IgD-negative memory B cell (primary cell): Measurements from ENCODE around the gene KIF11. TPM values are rescaled to one million over a fixed set of nuclear protein-coding genes. Genes with fewer than 3 reads are reported as not detected.

Experiments used
- H3K27ac Mint-ChIP-seq, 3 donors: one replicate each; pipeline ENCODE4 v1.8.0; 2020 to 2022; ENCODE audit warnings: mild to moderate bottlenecking in 3 of 3, mixed read lengths in 3 of 3, moderate library complexity in 1 of 3
- H3K27me3 Mint-ChIP-seq: one replicate; pipeline ENCODE4 v1.8.0; 2021; ENCODE audit warnings: mixed read lengths
- H3K36me3 Mint-ChIP-seq: one replicate; pipeline ENCODE4 v1.8.0; 2020; ENCODE audit warnings: mild to moderate bottlenecking, mixed read lengths
- H3K4me1 Mint-ChIP-seq, 3 donors: one replicate each; pipeline ENCODE4 v1.8.0; 2020 to 2022; ENCODE audit warnings: mixed read lengths in 3 of 3, mild to moderate bottlenecking in 1 of 3
- H3K4me3 Mint-ChIP-seq, 4 donors: one replicate each; pipeline ENCODE4 v1.8.0; 2020 to 2022; ENCODE audit warnings: mild to moderate bottlenecking in 4 of 4, mixed read lengths in 4 of 4, moderate library complexity in 3 of 4
- H3K9me3 Mint-ChIP-seq, 3 donors: one replicate each; pipeline ENCODE4 v1.8.0; 2020 to 2021; ENCODE audit warnings: mixed read lengths in 3 of 3, mild to moderate bottlenecking in 1 of 3
- polyA plus RNA-seq: library from polyadenylated mRNA; unstranded; fragments of 300-500 nt; fragmentation: Illumina TruSeq; gene quantifications from one replicate; pipeline ENCODE4 v1.2.3, GENCODE V29; 2021

Gene KIF11
- polyA plus RNA-seq, 1 donor from 2014 or later = 0.68 TPM

- H3K4me1 Mint-ChIP-seq = peaks cover 12 to 24% (median 16%) of the 10 kb centered on the region in 3 donors
- no peaks in the 10 kb centered on the region for H3K27me3 Mint-ChIP-seq
- H3K27ac Mint-ChIP-seq = no peak overlapping the region
- H3K36me3 Mint-ChIP-seq = peaks cover 2% of the 10 kb centered on the region
- H3K4me3 Mint-ChIP-seq = no peak overlapping the region
- peaks cover 0 to 15% (median 6%) of the 10 kb centered on the region in 3 donors for H3K9me3 Mint-ChIP-seq
Measured at GRCh38 chr10:92681306-92681834, 88.4 kb downstream of the KIF11 start.

DNA sequence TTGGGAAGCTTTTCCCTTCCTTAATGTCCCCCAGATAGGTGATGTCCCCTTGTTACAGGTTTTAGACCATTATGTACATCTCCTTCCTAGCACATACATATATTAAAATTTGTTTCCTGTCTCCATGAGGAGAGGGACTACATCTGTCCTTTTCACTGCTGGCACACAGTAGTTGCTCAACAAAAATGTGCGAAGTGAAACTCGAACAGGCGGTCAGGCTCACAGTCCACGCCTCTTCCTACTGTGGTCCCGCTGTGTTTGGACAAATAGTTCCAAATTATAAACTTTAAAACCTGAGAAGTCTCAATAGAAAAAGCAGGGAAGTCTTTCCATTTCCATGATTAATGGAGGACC, 95.6 kb downstream of the KIF11 start:
- Mint-ChIP-seq H3K4me1 (peaks cover 21 to 23% (median 23%) of the 10 kb centered on the region in 3 donors), H3K4me3 (peak overlapping the region; percentile 88 to 98 (median 97)), H3K27me3 (peaks cover 6% of the 10 kb centered on the region), H3K36me3 (peaks cover 12% of the 10 kb centered on the region), H3K9me3 (peaks cover 0 to 15% (median 6%) of the 10 kb centered on the region in 3 donors), H3K27ac (peak overlapping the region; percentile 93 to 95 (median 94))

- peak overlapping the region; percentile 88 to 98 (median 97) for H3K4me3 Mint-ChIP-seq
- peaks cover 24 to 25% (median 24%) of the 10 kb centered on the region in 3 donors for H3K4me1 Mint-ChIP-seq
- peaks cover 12% of the 10 kb centered on the region for H3K36me3 Mint-ChIP-seq
- H3K27me3 Mint-ChIP-seq = peaks cover 6% of the 10 kb centered on the region
- peaks cover 0 to 15% (median 6%) of the 10 kb centered on the region in 3 donors for H3K9me3 Mint-ChIP-seq
- H3K27ac Mint-ChIP-seq = peak overlapping the region; percentile 93 to 95 (median 94)
Measured at GRCh38 chr10:92688927-92689662, 96.2 kb downstream of the KIF11 start.

GRCh38 chr10:92689663-92690210, 96.8 kb downstream of the KIF11 start, which contains the start of gene HHEX:
Gene HHEX (plus strand): TSS chr10:92689955. CDS start chr10:92689987, 32 bp downstream.
- Mint-ChIP-seq H3K4me3 (peak within 1 kb of the TSS; percentile 98 to 99 (median 98)), H3K9me3 (peaks cover 0 to 13% (median 6%) of the 10 kb centered on the region in 3 donors), H3K27me3 (peaks cover 6% of the 10 kb centered on the region), H3K4me1 (peaks cover 29 to 31% (median 30%) of the 10 kb centered on the region in 3 donors), H3K27ac (peak within 1 kb of the TSS; percentile 97 to 100 (median 98)), H3K36me3 (peaks cover 9% of the 10 kb centered on the region)

DNA sequence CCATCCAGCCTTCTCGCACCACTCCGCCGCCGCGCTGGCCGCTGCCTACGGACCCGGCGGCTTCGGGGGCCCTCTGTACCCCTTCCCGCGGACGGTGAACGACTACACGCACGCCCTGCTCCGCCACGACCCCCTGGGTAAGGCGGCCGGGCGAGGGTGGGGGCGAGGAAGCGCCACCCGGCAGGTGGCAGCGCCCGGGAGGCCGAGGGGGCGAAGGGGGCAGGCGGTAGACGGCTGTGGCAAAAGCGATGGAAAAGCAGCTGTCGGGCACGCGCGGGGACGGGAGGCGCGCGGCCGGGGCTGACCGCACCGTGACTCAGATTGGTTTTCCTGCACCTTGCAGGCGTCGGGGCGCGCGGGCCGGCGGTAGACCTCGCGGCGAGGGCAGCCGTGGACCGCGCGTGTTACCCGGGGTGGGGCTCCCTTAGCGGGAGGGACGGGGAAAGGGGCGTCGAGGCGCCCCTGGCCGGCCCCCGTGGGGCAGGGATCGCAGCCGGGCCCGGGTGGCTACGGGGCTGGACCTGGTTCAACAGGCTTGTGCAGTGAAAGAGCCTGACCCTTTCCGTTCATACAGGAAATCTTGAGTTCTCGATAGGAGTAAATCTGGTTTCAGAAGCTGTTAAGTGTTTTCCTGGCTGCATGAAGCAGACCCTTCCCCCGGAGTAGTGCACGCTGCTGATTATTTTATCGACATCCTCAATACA, 97.4 kb downstream of the KIF11 start:
- H3K27me3 Mint-ChIP-seq = peaks cover 6% of the 10 kb centered on the region

DNA sequence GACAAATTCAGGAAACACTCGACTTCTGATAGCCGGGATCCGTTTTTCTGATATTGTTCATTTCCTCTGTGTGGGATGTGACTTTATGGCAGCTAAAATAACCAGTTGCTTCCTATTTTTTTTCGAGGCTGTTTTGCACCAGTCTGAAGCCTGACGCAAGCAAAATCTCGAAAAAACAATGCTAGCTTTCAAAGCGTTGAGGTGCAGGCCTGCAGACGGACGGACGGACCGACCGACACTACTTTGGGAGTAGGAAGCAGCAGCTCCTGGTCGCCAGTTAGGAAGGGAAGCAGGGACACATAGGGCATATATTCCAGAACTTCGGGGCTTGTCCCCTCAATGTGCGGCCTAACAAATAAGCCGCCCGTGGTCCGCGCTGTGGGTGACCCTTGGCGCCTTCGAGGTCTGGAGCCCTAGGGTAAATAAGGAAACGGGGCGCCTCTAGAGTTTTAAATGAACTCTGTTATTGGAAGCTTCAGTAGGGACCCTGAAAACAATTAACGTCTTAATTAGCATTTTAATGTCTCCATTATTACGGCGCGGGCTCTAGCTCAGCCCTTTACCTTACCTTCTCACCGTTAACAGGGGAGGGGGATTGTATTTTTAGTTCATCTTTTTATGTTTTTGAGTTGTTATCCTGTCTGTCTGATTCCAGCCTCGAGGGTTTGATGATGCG, 98.1 kb downstream of the KIF11 start:
- Mint-ChIP-seq H3K4me3 (peak overlapping the region; percentile 98 to 99 (median 98)), H3K36me3 (peaks cover 9% of the 10 kb centered on the region), H3K27me3 (peaks cover 6% of the 10 kb centered on the region), H3K4me1 (peaks cover 27 to 34% (median 27%) of the 10 kb centered on the region in 3 donors), H3K9me3 (peaks cover 0 to 2% (median 1%) of the 10 kb centered on the region in 3 donors), H3K27ac (peak overlapping the region; percentile 97 to 100 (median 98))

More for the DNA sequence above, 97.4 kb downstream of the KIF11 start:
- H3K9me3 Mint-ChIP-seq = peaks cover 0 to 8% (median 6%) of the 10 kb centered on the region in 3 donors
- H3K4me1 Mint-ChIP-seq = peaks cover 28 to 34% (median 29%) of the 10 kb centered on the region in 3 donors
- peaks cover 9% of the 10 kb centered on the region for H3K36me3 Mint-ChIP-seq
- H3K4me3 Mint-ChIP-seq = peak overlapping the region; percentile 98 to 99 (median 98)
- peak overlapping the region; percentile 97 to 100 (median 98) for H3K27ac Mint-ChIP-seq

DNA sequence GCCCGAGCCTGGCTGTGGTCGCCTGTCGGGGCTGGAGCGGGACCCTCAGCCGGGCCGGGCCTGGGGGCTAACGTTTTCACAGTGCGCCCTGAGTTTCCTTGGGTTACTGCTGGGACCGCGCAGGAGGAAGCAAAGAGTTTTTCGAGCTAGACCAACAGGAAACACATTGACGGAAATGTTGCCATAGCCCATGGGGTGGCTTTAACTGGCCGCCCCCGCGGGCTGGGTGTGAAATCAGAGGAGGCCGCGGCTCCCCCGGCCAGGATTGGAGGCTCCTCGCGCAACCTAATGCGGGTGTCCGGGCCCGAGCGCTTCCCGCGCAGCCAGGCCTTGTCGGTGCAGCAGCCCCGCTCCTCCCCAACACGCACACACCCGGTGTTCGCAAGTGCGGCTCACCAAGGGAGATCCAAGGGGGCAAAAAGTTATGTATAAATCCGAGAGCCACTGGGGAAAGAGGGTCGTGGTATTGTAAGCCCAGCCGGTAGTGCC, 98.7 kb downstream of the KIF11 start:
- Mint-ChIP-seq H3K9me3 (no peaks in the 10 kb centered on the region), H3K27me3 (peaks cover 6% of the 10 kb centered on the region), H3K4me1 (peaks cover 27 to 37% (median 27%) of the 10 kb centered on the region in 3 donors)

DNA sequence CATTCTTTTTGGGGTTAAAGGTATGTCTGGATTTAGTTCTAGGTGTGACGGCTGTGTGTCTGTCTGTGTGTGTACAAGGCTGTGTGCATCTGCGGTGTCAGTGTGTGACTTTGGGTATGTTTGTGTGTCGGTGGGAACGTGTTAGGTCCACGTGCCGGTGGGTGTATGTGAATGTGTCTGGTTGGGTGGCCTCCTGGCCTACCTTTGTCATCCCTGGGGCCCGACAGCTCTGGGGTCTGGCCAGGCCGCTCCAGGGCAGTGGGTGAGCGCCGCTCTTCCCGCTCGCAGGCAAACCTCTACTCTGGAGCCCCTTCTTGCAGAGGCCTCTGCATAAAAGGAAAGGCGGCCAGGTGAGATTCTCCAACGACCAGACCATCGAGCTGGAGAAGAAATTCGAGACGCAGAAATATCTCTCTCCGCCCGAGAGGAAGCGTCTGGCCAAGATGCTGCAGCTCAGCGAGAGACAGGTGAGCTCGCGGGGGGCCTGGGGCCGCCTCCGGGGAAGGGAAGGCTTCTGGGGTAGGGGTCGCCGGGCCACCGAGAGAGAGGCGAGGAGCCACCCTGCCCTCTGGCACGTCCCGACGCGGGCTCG, 99.2 kb downstream of the KIF11 start:
- Mint-ChIP-seq H3K27ac (peak overlapping the region; percentile 97 to 100 (median 98)), H3K27me3 (peaks cover 6% of the 10 kb centered on the region), H3K4me1 (peaks cover 28 to 41% (median 28%) of the 10 kb centered on the region in 3 donors), H3K36me3 (peaks cover 7% of the 10 kb centered on the region), H3K9me3 (no peaks in the 10 kb centered on the region), H3K4me3 (peak overlapping the region; percentile 98 to 99 (median 98))

More for the DNA sequence above, 98.7 kb downstream of the KIF11 start:
- Mint-ChIP-seq H3K36me3 (peaks cover 9% of the 10 kb centered on the region), H3K27ac (peak overlapping the region; percentile 97 to 100 (median 98)), H3K4me3 (peak overlapping the region; percentile 98 to 99 (median 98))

DNA sequence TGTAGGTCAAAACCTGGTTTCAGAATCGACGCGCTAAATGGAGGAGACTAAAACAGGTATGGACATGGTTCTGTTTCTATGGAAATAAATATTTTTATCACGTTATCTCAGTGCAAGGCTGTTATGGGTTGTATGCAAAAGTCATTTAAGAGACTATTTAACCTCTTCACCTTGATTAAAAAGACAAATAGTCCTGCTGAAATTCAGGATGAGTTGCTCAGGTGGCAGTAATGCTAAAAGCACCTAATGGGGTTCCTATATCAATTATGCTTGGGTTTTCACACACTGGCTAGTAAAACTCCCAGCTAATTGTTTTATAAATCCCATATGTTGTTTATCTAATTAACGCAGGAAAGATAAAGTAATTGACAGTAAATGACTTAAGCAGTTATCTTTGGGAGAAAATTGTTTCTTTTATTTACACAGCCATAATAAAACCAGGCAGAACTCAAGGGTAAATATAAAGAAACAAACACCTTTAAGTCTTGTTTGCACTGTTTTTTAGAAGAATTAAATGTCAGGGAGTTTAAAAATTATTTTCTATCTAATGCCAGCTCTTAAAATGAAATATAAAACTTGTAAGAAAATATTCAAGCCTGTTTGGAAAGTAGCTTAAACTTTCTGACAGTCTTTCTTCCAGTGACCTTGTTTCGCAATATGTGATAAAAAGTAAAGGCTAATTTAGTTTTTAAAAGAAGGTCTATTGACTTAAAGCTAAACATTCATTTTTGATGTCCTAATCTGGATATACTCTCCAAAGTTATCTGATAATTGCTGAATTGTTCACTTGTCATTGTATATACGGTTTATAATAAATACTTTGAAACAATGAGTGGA, 100.0 kb downstream of the KIF11 start:
- Mint-ChIP-seq H3K9me3 (no peaks in the 10 kb centered on the region), H3K4me1 (peaks cover 31 to 45% (median 36%) of the 10 kb centered on the region in 3 donors), H3K36me3 (peaks cover 7% of the 10 kb centered on the region), H3K27me3 (peaks cover 6% of the 10 kb centered on the region), H3K4me3 (peak overlapping the region; percentile 98 to 99 (median 98)), H3K27ac (peak overlapping the region; percentile 97 to 100 (median 98))

DNA sequence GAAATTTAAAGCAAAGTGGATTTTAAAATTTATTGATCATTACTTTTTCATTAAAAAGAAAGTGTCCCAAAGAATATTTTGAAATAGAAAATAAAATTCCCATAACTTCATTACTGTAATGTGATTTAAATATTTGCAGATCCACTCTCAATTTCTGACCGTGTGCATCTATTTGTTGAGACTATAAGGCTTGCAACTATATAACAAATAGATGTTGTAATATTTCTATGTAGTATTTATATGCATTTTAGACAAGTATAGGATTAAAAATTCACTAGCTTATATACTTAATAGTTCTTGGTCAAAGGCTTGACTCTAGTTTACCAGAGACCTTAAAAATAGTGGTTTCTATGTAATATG, 100.6 kb downstream of the KIF11 start:
- Mint-ChIP-seq H3K27me3 (peaks cover 6% of the 10 kb centered on the region), H3K4me3 (peak overlapping the region in 2 of 4 donors; percentile 99)

DNA sequence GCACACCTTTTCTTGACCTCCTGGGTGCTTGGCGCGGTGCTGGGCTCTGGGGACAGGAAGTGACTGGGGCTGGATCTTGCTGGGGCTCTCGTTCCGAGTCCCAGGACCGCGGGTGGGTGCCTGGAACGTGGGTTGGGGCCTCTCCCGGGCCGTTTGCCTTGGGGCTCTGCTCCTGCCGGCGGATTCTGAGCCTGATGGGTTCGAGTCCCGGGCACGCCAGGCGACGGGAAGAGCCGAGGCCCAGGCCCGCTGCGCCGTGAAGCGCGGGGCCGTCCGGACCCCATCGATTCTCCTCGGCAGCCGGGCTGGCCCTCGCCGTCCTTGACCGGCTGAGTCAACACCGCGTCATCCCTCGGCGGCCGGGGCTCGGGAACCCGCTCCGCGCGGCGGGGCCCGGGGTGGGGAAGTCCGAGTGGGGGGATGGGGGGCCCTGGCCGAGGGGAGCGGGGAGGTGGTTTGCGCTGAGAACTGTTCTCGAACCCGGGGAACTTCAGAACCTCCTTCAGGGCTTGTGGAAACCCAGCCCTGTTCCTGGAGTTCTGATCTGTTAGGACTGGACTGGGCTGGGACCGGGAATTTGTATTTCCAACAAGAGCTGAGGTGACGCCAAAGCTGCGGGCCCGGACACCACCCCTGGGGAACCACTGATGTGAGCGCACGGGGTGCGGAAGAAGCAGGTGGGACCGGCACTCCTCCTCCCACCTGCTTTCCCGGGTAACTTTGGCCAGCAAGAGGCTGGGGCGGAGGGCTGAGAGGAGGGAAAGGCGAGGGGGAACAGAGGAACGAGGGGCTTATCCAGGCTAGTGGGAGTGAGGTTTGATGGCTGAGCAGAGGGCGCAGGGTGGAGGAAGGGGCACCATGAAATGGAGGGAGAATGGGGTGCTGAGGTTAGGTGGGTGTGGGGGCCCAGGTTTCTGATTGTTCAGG, 103.0 kb downstream of the KIF11 start:
- H3K36me3 Mint-ChIP-seq = peaks cover 7% of the 10 kb centered on the region
- H3K9me3 Mint-ChIP-seq = no peaks in the 10 kb centered on the region
- peak overlapping the region; percentile 17 to 67 (median 62) for H3K27ac Mint-ChIP-seq
- peak overlapping the region in 1 of 4 donors; percentile 83 for H3K4me3 Mint-ChIP-seq
- H3K4me1 Mint-ChIP-seq = peaks cover 43 to 58% (median 45%) of the 10 kb centered on the region in 3 donors
- peaks cover 6% of the 10 kb centered on the region for H3K27me3 Mint-ChIP-seq

More for the DNA sequence above, 100.6 kb downstream of the KIF11 start:
- H3K9me3 Mint-ChIP-seq = no peaks in the 10 kb centered on the region
- peaks cover 32 to 48% (median 36%) of the 10 kb centered on the region in 3 donors for H3K4me1 Mint-ChIP-seq
- peaks cover 7% of the 10 kb centered on the region for H3K36me3 Mint-ChIP-seq
- H3K27ac Mint-ChIP-seq = peak overlapping the region in 1 of 3 donors; percentile 97
